Fibroblast of gingiva (primary cell): Measurements from ENCODE around the gene MOCOS.
A peak's percentile ranks its signal among the peaks of the same experiment; 100 is the strongest.

ENCODE experiments used
- DNase-seq: peaks from one replicate; pipeline ENCODE4 v3.0.0-alpha.2; 2011; ENCODE audit warnings: low read depth

Gene MOCOS

GRCh38 chr18:36177913-36178312, 9.4 kb upstream of the MOCOS start:
- DNase-seq = no peak

GRCh38 chr18:36179562-36180355, 7.5 kb upstream of the MOCOS start:
- DNase-seq = peak; percentile 87

DNA sequence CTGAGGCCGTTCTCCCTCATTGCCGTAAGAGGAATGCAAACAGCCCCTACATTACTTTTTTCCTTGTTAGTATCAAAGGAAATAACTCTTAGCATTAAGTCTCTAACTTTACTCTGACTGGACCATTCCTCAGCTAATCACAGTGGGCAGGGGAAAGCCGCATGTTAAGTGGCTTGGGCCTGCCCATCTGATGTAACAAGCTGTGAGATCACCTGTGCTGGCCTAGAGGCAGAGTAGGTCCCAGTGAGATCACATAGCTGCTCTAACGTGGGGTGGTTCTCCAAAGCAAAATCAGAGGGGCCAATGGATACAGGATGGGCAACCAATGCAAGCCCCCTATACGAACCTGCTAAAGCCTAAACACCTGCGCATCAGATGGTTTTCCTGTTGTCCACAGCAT, 5.9 kb upstream of the MOCOS start:
- no peak for DNase-seq

DNA sequence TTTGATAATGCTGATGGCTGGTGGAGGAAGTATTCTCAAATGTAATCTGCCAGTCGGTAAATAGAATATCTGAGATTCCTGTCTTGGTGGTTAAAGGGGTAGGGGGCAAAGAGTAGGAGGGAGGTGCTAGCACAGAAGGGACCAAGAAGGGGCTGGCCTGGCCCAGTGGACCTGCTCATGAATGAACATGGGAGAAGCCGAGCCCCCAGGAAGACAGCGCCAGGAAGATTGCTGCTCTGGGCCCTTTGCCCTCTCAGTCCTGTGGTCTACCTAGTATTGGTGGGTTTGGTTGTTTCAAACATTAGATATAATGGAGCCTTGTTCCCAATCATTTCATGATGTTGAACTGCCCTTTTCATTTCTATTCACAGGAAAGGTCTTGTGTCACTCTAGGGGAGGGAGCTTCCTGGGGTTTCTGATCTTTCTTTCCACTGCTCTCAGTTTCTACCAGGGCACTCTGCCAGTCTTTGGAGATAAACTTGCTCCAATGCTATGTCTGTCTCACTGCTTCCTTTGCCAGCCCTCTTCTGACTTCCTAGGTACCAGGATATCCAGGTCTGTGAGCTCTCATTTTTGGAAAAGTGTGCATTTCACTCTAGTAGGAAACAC, 5.3 kb upstream of the MOCOS start:
- DNase-seq = no peak

GRCh38 chr18:36183033-36183432, 4.3 kb upstream of the MOCOS start:
- DNase-seq = no peak

- no peak for DNase-seq
Measured at GRCh38 chr18:36183987-36184386, 3.3 kb upstream of the MOCOS start.

GRCh38 chr18:36185157-36185556, 2.1 kb upstream of the MOCOS start:
- no peak for DNase-seq

DNA sequence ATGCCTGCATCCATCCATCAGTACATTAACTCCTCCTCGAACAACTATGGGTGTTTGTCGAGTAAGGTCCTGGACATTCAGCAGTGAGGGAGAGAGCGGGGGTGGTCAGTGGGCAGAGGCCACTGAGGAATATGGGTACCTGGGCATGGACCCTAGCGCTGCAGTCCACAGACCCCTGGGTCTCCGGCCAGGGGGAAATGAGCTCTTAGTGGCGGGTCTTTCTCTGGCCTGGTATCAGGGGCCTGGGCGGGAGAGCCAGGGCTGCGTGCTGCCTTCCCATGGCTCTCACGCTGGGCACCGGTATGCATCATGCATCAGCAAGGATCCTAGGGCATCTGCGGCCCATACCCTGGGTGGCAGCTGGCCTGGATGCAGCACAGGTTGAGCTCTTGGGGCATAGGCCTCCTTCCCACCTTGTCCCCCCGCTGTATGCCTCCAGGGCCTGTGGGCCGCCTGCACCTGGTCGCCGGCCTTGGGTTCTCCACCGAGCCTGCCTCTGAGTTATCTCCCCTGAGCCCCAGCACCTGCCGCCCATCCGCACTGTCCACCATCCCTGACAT, 1.3 kb upstream of the MOCOS start:
- DNase-seq = no peak

- peak; percentile 24 for DNase-seq
Measured at GRCh38 chr18:36186461-36187192, 670 bp upstream of the MOCOS start.

DNA sequence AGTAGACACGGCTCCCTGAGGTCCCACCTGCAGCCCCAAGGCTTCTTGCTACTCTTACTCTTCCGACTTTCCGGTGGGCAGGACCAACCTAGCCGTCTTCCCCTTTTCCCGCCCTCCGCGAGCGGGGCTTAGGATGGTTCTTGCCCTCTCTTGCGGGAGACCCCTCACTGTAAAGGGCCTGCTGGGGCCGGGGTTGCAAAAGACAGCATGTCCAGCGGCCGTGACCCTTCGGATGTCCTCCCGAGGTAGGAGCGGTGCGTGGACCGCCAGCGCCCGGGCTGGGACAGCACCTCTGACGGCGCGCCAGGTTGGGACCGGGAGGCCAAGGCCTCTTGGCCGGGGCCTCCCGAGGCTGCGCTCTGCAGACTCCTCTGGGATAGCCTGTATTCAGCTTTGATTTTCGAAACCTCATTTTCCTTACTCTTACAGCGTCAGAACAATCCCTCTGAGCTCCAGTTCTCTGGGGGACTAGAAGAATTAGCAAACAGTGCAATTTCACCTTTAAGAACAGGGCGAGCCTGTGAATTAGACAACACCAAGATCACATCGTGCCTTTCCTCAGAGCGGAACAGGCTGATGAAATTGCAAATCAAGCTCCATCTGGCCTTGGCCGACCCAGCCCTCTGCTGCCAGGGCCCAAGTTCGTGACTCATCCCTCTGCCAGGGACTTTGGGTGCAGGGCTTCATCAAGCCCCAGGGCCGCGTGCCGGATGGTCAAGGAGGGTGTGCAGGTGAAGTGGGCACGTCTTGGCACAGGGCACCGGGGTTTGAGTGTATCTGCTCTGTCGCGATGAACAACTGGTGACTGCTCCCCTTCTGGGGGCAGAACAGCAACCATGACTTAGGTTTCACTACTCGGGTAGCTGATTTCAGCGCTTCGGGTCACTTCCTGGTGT, 777 bp downstream of the MOCOS start:
- peak; percentile 82 for DNase-seq

- DNase-seq = no peak
Measured at GRCh38 chr18:36188916-36189315, 1.6 kb downstream of the MOCOS start.

- no peak for DNase-seq
Measured at GRCh38 chr18:36189486-36189885, 2.2 kb downstream of the MOCOS start.

GRCh38 chr18:36191286-36191685, 4.0 kb downstream of the MOCOS start:
- DNase-seq = no peak

DNA sequence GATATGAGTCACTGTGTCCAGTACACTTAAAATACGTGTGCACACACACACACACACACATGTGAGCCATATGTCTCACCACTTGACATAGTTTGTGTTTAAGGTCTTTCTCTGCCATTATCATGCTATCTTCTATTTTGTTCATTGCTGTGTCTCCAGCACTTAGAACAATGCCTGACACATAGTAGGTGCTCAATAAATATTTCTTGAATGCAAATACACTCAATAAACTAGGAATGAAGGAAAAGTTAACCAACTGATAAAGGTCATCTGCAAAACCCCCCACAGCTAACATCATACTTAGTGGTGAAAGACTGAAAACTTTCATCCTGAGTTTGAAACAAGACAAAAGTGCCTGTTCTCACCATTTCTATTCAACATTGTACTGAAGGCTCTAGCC, 4.4 kb downstream of the MOCOS start:
- no peak for DNase-seq

- no peak for DNase-seq
Measured at GRCh38 chr18:36194600-36195315, 7.5 kb downstream of the MOCOS start.

- DNase-seq = no peak
Measured at GRCh38 chr18:36195427-36196122, 8.3 kb downstream of the MOCOS start.

DNA sequence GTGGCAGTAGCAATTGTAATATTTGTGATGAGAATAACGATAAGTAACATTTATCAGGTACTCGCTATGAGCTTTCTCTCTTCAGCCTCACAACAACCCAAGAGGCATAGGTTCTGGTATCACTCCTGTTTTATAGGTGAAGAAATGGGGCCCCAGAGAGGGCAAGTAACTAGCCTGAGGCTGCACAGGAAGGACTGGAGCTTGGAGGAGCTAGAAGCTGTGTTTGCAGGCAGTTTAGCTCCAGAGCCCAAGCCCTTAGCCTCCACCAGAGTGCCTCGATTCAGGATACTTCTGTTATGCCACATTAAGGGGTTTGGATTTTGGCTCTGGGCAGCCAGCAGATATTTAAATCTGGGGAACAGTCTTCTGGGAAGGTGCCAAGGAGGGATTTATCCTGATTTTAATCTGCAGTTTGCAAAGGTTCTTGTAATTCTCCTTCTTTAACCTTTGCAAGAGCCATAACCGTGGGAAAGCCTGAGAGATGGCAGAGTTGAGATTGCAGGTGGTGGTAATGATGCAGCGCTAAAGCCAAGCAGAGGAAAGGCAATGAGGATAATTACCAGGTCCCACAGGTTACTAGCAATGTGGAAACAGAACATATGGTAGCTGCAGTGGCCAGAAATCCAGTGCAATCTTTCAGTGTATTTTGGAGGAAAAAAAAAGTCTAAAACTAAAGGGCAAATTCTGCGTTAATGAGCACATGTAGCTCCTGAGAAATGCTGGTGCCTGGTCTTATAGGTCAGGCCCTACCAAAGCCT, 9.1 kb downstream of the MOCOS start:
- no peak for DNase-seq

DNA sequence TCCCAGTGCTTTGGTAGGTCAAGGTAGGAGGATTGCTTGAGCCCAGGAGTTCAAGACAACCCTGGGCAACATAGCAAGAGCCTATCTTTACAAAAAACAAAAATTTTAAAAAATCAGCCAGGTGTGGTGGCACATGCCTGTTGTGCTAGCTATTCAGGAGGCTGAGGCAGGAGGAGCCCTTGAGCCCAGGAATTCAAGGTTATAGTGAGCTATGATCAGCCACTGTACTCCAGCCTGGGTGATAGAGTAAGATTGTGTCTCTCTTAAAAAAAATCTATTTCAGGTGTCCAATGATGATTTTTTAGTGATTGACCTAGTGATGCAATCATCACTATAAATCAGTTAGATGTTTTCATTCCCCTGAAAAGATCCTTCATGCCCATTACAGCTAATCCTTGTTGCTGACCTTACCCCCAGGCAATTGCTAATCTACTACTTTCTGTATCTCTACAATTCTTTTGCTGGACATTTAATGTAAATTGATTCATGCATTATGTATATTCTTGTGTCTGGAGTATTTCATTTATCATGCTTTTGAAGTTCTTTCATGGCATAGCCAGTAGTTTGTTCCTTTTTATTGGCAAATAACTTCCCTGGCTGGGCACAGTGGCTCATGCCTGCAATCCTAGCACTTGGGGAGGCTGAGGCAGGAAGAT, 10.3 kb downstream of the MOCOS start:
- no peak for DNase-seq

DNA sequence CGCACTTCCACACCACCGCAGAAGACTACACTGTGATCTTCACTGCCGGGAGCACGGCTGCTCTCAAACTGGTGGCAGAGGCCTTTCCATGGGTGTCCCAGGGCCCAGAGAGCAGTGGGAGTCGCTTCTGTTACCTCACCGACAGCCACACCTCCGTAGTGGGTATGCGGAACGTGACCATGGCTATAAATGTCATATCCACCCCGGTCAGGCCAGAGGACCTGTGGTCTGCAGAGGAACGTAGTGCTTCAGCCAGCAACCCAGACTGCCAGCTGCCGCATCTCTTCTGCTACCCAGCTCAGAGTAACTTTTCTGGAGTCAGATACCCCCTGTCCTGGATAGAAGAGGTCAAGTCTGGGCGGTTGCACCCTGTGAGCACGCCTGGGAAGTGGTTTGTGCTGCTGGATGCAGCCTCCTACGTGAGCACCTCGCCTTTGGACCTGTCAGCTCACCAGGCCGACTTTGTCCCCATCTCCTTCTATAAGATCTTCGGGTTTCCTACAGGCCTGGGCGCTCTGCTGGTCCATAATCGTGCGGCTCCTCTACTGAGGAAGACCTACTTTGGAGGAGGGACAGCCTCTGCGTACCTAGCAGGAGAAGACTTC, 12.5 kb downstream of the MOCOS start:
- DNase-seq = no peak
